AG09319 (cell line): ENCODE data around the gene UBXN10.

Source experiments
- DNase-seq: peaks from one replicate; pipeline ENCODE4 v3.0.0-alpha.2; 2010; ENCODE audit warnings: low read depth; ENCODE audit errors: extremely low read depth
- CTCF ChIP-seq: IDR thresholded peaks from 2 replicates; pipeline ENCODE4 v1.5.1; 2011; ENCODE audit warnings: low read depth, mild to moderate bottlenecking, inconsistent platforms, low read length, moderate library complexity

UBXN10 gene

GRCh38 chr1:20242890-20243479 lies 57.1 kb downstream of the UBXN10 start:
- DNase-seq: no peak
- TF ChIP-seq CTCF: no peak
